Activated effector memory CD4-positive, alpha-beta T cell treated with Interleukin-2 at 50 U/mL for 16 hours (primary cell): Measurements from ENCODE around the gene URM1.
A peak's percentile ranks its signal among the peaks of the same experiment; 100 is the strongest.
"Not testable (repeated sequence)": the region's sequence is repeated elsewhere in the genome, so short reads cannot be mapped to it uniquely, and the experiment has no call there.

Experiments
- DNase-seq: peaks from one replicate; pipeline ENCODE4 v3.0.0-alpha.2; 2020

Gene URM1

DNA sequence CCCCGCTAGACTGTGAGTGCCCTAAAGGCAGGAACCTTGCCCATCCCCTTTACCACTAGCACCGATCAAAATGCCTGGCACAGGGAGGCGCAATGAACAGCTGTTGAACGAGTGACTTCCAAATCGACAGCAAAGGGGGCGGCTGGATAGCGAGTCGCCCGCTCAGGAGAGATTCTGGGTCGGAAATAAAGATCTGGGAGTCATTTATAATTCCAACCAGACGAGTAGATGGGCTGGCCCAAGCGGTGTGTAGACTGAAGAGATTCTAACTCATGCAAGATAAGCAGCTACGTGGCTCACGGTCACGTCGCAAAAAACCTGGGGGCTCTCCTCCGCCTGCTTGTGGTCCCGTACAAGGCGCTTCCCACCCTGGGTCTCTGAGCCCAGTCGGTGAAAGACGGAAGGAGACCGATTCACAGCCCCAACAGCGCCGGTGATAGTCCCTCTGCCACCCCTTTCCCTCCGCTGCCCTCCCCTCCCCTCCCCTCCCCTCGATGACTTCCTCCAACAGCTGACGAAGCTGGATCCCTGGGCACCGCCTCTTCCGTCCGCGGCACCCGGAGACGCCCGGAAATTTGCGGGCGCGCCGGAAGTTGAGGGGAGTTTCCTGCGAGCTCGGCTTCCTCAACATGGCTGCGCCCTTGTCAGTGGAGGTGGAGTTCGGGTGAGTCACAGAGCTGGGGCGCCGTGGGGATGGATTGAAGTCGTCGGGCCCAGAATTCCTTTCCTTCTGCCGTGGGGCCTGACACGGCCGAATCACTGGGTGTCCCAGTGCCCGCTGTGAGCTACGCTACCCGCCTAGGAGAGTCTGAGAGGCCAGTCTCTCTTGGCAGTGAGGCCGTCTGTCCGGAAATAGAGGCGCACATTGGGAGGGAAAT, at the start of gene URM1:
URM1 (plus strand) TSS at position 623 of the 878 bp plus-strand sequence; CDS start at position 630, 7 bp downstream.
- DNase-seq, result peak; percentile 97

DNA sequence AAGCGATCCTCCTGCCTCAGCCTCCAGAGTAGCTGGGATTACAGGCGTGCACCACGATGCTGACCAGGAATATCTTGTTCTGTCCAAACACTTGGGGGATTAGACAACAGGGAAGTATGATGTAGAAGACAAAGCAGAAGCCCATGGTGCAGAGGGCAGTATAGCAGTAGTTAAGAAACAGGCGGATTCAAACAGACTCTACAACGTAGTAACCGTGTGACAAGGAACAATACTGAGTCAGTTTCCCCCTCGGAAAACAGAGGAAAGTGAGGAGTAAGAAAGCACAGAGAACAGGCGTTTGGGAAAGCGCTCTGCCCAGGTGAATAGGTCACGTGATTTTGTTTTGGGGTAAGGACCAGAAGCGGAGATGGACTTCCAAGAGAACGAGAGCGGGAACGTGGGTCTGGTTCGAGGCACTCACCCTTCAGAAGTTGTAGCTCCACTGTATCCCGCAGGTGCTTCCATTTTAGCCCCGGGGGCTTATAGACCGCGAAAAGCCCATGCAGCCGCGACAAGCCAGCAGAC, 49.2 kb upstream of the URM1 start:
- DNase-seq, result no peak

DNA sequence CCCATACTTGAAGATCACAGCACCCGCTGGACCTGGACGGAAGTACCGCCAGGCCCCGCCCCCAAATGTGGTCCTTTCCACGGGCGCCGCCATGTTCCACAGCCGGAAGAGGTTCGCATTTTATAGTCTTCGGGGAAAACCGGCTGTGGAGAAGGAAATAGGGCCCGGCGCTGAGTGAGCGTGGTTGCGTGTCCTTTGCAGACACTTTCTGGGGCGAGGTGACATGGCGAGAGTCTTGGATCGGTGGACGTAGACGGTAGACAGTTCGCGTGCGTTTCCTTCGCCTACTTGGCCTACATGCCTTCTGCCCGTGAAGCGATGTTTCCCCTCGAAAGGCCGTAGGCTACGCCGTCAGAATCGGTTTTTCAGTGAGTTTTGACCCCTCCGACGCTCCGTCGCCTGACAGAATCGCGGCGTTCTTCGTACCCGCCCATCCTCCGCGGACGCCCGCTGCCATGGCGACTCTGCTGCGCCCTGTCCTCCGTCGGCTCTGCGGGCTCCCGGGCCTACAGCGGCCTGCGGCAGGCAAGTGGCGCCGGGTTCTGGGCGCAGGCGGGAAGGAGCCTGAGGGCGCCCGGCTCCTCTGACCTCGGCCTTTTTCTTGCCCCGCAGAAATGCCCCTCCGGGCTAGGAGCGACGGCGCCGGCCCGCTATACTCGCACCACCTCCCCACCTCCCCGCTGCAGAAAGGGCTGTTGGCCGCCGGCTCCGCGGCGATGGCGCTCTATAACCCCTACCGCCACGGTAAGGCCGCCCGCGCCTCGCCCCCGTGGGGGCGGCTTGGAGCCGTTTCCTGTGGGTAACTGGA, 48.6 kb upstream of the URM1 start, which contains the start of the genes COQ4 and TRUB2:
COQ4 (plus strand) TSS at position 436 of the 808 bp plus-strand sequence; CDS start at position 456, 20 bp downstream.
TRUB2 (minus strand) TSS at position 44 of the 808 bp plus-strand sequence; CDS start at position 5, 39 bp downstream.
- peak; percentile 90 for DNase-seq

DNA sequence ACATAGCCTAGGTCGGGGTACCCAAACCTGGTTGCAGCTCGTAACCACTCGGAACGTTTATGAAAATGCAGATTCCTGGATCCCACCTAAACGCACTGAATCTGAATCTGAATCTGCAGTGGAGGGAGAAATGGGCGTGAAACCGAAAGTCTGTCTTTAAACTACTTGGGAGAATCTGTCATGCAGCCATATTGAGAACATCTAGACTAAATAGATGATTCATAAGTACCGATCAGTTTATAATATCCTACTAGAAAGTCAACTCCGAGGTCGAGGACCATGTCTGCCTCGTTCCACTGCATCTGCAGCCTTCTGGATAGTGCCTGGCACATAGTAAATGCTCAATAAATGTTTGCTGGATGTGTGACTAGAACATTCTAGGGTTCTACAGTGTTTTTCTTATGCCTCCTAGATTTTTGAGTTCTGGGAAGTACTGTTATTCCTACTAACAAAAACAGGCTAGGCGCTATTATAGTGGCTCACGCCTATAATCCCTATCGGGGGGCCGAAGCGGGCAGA, 47.9 kb upstream of the URM1 start:
- DNase-seq, result no peak

DNA sequence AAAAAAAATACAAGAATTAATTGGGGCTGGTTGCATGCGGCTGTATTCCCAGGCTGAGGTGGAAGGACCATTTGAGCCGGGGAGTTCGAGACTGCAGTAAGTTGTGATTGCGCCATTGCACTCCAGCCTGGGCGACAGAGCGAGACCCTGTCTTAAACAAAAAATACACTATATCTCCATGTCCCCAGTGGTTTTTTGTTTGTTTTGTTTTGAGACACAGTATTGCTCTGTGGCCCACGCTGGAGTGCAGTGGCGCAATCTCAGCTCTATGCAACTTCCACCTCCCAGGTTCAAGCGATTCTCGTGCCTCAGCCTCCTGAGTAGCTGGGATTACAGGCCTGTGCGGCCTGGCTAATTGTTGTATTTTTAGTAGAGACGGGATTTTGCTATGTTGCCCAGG, 47.4 kb upstream of the URM1 start:
- no peak for DNase-seq

DNA sequence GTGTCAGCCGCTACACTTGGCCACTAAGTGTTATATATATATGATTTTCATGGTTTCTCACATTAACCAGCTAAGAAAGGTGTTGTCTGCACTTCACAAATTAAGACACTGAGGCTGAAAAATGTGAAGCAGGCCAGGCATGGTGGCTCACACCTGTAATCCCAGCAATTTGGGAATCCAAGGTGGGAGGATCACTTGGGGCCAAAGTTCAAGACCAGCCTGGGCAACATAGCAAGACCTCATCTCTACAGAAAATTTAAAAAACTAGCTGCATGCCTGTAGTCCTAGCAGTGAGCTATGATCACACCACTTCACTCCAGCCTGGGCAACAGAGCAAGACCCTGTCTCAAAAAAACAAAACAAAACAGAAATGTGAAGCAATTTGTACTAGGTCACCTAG, 46.8 kb upstream of the URM1 start:
- DNase-seq, result no peak

DNA sequence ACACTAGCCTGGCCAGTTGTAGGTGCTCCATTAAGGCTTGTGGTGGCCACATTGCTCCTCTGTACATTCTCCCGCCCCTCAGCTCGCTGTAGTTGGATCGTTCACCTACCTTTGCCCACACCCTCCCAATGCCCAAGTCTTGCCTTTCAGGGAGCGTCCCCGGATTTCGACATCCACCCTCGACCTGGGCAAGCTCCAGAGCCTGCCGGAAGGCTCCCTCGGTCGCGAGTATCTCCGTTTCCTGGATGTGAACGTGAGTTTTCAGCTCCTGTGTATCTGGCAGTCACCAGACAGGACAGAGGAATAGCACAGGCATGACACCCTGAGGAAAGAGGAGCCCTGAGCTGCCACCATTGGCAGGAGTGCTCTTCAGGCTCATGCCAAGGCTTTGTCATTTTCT, 45.5 kb upstream of the URM1 start:
- no peak for DNase-seq

DNA sequence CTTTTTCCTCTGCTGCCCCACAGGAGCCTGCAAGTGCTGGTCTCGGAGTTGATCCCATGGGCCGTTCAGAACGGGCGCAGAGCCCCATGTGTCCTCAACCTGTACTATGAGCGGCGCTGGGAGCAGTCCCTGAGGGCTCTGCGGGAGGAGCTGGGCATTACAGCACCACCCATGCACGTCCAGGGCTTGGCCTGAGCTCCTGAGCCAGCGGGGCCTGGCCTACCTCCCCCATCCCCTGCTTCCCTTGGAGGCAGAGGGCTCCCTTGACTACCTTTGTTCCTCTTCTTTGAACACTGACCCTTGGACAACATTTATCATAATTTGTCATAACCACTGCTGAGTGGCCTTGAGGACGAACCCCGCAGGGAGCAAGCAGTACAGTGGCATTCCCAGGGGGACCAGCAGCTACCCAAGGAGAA, 37.7 kb upstream of the URM1 start:
- DNase-seq, result no peak

DNA sequence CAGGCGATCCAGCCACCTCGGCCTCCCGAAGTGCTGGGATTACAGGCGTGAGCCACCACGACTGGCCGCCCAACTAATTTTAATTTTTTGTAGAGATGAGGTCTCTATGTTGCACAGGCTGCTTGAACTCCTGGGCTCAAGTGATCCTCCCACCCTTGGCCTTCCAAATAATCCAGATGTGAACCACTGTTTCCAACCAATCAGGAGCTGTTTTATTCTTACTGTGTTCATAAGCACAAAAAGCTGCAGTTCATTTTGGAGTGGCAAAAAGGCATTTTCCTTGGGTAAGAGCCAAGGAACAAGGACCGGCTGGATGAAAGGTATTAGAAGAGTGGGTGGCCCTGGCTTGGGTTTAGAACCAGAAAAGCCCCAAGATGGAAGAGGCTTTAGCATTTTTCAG, 36.0 kb upstream of the URM1 start:
- no peak for DNase-seq

DNA sequence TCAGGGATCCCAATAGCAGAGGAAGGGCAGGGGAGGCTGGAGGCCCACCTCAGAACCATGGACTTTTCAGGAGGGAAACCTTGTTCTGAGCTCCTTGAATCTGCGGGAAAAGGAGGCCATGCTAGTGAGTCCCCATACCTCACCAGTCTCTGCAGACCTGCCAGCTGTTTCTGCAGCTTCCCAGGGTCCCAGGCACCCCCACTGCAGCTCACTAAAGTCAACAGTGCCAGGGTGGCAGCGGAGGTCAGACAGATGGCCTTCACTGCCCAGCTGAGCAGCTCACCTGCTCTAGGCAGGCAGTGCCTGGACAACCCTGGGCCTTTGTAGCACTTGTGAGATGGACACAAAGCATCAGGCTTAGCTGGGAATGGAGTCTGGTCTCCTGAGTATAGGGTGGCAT, 35.3 kb upstream of the URM1 start:
- DNase-seq, result no peak

DNA sequence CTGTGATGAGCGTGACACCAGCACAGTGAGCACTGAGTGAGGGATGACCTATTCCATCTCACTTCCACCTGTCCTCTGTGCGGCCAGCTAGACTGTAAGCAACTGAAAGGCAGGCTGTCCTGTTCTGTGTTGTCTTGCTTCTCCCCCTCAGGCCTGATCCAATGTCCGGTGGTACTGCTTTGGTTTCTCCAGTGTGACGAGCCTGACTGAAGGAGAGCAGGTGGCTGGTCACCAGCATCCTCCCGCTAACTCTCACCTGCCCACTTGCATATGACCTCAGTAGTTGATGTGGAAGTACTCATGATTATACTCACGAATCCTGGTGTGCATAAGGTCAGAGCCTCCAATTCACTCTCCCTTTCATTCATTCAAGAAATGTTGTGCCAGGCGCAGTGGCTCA, 33.2 kb upstream of the URM1 start:
- DNase-seq, result no peak

DNA sequence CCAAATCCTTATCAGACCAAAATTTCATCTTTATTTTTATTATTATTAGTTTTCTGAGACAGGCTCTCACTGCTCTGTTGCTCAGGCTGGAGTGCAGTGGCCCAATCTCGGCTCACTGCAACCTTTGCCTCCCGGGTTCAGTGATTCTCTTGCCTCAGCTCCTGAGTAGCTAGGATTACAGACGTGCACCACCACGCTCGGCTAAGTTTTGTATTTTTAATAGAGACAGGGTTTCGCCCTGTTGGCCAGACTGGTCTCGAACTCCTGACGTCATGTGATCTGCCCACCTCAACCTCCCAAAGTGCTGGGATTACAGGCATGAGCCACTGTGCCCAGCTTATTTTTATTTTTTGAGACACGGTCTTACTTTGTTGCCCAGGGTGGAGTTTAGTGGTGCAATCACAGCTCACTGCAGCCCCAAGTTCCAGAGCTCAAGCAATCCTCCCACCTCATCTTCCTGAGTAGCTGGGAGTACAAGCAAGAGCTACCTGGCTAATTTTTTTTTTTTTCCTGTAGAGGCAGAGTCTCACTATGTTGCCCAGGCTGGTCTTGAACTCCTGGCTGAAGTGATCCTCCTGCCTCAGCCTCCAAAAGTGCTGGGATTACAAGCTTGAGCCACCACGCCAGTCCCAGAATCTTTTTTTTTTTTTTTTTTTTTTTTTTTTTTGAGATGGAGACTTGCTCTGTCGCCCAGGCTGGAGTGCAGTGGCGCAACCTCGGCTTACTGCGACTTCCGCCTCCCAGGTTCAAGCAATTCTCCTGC, 32.1 kb upstream of the URM1 start:
- DNase-seq, result not testable (repeated sequence)

DNA sequence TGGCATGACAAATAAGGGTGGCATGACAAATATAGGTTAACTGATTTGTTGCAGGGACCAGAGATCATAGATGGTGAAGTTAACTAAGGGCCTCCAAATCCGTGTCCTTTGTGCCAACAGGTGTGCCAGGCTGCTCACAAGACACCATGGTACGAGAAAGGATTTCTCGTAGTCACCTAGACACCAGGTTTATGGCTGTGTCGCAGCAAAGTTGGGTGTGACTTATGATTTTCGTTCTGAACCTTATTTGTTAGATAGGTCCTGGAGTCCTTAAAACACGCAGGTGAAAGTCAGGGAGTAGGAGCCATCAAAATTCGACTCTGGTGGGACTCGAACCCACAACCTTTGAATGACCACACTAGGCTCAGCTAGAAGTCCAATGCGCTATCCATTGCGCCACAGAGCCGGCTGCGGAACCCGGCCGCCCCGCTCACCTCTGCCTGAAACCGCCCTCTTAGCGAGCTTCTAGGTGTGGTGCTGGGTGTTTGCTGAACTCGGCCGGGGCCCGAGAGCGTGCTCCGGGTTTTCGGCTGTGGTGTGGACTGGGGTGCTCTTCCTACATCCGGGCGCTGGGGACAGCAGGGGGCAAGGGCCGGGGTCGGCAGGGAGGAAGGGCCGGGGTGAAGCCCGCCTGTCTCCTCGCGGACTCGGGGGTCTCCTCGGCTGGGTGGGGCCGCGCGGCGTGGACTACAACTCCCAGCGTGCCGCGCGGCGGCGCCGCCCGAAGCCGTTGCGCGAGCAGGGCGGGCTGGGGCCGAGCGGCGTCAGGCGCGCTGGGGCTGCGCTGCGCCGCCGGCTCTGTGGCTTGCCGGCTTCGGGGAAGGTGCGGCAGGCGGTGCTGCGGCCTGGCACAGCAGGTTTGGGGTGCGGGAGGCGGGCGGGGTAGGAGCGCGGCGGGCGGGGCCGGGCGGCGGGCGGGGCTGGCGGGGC, 31.1 kb upstream of the URM1 start, which contains the start of gene SLC27A4:
SLC27A4 (plus strand) TSS at position 767 of the 930 bp plus-strand sequence. CDS start 2,606 bp downstream, outside the sequence.
- peak; percentile 76 for DNase-seq

DNA sequence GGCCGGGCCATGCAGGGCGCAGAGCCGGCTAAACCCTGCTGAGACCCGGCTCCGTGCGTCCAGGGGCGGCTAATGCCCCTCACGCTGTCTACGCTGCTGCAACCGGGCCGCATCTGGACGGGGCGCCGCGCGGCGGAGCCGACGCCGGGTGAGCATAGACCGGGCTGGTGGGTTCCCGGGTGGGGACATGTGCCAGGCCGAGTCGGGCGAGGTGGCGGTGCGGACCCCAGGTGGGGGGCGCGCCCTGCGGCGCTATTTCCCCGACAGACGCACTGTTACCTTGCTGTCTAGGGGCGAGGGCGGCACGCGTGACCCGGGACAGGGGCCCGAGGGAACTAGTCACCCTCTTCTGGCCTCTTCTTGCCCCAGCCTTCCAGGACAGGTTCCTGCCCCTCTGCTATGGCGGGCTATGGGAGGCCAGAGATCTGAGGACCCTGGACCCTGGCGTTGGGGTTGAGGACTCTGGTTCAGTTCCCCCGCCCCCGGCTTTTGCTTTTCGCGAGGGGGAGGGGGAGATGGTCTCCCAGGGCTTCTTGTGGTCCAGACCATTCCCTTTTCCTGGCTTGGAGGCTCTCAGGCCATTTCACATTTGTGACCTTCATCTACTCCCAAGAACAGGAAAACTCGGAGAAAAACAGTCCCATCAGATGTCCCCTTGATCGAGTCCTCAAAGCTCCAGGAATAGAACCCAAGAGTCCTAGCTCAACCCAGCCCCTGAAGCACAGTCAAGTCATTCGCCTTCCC, 30.3 kb upstream of the URM1 start:
- DNase-seq, result no peak

DNA sequence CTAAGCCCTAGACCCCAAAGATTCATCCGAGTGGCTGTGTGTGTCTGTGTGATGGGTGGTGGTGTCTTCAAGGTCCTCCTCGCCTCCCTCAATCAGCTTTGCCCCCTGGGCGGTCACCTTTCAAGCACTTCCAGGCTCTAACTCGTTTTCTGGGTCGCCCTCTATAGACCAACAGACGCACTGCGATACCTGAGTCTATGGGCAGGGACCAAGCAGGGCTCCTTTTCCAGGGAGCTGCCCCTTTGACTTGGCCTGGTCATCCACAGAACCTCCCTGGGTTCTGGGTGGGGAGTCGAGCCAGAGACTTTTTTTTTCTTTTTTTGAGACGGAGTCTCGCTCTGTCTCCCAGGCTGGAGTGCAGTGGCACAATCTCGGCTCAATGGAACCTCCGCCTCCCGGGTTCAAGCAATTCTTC, 29.7 kb upstream of the URM1 start:
- DNase-seq, result peak; percentile 53

DNA sequence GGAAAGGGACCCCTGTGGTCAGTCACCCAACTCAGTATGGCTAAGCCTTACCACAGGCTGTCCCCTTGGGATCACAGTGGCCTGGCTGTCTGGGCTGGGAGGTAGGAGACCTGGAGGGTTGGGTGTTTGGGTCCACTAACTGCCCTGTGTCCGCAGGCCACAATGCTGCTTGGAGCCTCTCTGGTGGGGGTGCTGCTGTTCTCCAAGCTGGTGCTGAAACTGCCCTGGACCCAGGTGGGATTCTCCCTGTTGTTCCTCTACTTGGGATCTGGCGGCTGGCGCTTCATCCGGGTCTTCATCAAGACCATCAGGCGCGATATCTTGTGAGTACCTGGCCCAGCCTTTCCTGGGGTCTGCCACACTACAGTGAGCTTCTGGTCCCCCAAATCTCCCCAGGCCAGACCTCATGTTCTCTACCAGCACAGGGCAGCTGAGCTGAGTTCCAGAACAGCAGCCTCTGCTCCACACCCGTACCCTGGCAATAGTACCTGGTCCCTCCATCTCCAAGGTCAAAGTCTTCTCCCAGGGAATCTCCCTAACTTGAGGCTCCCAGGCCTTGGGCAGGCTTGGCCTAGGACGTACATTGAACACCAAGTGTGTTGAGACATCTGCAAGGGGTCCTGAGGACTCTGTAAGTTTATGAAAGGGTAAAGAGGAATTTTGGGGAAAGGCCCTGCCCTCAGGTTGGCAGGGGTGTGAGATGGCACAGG, 28.0 kb upstream of the URM1 start:
- no peak for DNase-seq

DNA sequence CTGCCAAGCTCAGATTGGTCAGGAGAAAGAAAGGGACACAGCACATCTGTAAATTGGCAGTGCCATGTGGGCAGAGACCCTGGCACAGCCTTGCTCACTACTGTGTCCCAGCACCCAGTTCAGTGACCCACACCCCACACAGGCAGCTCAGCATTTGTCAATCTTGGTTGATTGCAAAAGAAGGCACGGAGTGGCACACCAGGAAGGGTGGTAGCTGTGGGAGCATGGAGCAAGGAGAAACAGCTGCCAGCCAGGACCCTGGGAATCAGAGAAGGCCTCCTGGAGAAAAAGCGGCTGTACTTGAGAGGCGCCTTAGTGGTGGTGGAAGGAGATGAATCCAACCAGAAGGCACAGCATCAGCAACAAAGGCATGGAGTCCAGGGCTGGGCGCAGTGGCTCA, 27.3 kb upstream of the URM1 start:
- no peak for DNase-seq

DNA sequence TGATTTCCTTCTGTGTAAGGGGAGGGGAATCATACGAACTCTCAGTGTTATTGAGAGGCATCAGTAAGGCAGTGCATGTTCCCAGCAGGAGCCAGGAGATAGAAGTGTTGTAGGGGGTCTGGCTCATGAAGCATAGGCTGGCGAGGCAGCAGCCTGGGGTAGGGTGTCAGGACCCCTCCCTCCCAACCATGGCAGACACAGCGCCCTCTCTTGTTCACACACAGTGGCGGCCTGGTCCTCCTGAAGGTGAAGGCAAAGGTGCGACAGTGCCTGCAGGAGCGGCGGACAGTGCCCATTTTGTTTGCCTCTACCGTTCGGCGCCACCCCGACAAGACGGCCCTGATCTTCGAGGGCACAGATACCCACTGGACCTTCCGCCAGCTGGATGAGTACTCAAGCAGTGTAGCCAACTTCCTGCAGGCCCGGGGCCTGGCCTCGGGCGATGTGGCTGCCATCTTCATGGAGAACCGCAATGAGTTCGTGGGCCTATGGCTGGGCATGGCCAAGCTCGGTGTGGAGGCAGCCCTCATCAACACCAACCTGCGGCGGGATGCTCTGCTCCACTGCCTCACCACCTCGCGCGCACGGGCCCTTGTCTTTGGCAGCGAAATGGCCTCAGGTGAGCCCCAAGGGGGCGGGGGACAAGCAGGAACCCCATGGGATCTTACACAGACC, 26.1 kb upstream of the URM1 start:
- no peak for DNase-seq

DNA sequence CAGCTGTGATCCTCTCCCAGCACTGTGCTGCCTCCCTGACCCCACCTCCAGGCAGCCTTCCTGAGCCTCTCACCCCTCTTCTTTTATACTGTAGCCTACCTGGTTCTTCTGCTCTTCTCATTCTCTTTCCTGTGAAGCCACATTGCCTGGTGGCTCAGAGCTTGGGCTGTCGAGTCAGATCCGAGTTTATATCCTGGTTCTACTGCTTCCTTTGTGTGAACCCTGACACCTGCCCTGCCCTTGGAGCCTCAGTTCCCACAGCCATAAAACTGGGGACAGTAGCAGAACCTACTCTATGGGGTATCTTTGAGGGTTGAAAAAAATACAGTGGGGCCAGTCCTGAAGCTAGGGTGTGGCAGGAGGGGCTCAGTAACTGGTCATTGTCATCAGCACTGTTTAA, 22.0 kb upstream of the URM1 start:
- no peak for DNase-seq
